Thyroid gland (tissue), 4 donors: ENCODE results near the gene IMP3. TPM values are rescaled to one million over a fixed set of nuclear protein-coding genes. Genes with fewer than 3 reads are reported as not detected.
"Not testable (repeated sequence)": the region's sequence is repeated elsewhere in the genome, so short reads cannot be mapped to it uniquely, and the experiment has no call there.

Source experiments
- DNase-seq, 2 donors: peaks; one replicate each; pipeline ENCODE4 v3.0.0-alpha.2; 2019
- H3K27ac ChIP-seq, 3 donors: fragments of 200-600 bp; sonication (generic); 1 replicate in 2 of 3; 2 replicates in 1 of 3; pipeline ENCODE4 v1.5.1; 2016 to 2019; ENCODE audit warnings: mild to moderate bottlenecking in 1 of 3, moderate library complexity in 1 of 3
- H3K27me3 ChIP-seq: fragments of 200-600 bp; sonication (generic); one replicate; pipeline ENCODE4 v1.5.1; 2019
- H3K36me3 ChIP-seq, 2 donors: fragments of 200-600 bp; sonication (generic); one replicate each; pipeline ENCODE4 v1.5.1; 2016 to 2019
- H3K4me1 ChIP-seq, 2 donors: fragments of 200-600 bp; sonication (generic); one replicate each; pipeline ENCODE4 v1.5.1; 2017 to 2019
- H3K4me3 ChIP-seq, 3 donors: fragments of 200-600 bp; sonication (generic); replicated peaks in 1 of 3; 1 replicate in 2 of 3; 2 replicates in 1 of 3; pipeline ENCODE4 v1.5.1; 2016; ENCODE audit warnings: mild to moderate bottlenecking in 1 of 3
- H3K9me3 ChIP-seq: fragments of 200-600 bp; sonication (generic); one replicate; pipeline ENCODE4 v1.5.1; 2017
- CTCF ChIP-seq, 6 experiments: fragments of 200-600 bp in 3 of 6; fragments of 450-650 bp in 3 of 6; sonication (generic) in 3 of 6; IDR thresholded peaks; one replicate each; pipeline ENCODE4 v1.5.1; 2016 to 2019; ENCODE audit warnings: antibody characterized with exemption in 6 of 6, mild to moderate bottlenecking in 2 of 6, inconsistent platforms in 1 of 6, moderate library complexity in 1 of 6
- POLR2A ChIP-seq, 2 donors: fragments of 450-650 bp; IDR thresholded peaks; one replicate each; pipeline ENCODE4 v1.6.1; 2017; ENCODE audit warnings: antibody characterized with exemption in 2 of 2, mild to moderate bottlenecking in 2 of 2, moderate library complexity in 1 of 2
- WGBS, 2 donors: methylation state at CpG; one replicate each; pipeline ENCODE4 v1.1.5; 2017; 5-methylcytosine and 5-hydroxymethylcytosine counted together
- intact Hi-C: fragments of 100-400 bp; cut with DNase I; formaldehyde crosslinking; loops from one replicate; pipeline ENCODE4 v1.15.1; 2023
- total RNA-seq, 4 donors: library from RNA; depleted of rRNA; stranded (reverse); fragments of >200 nt; gene quantifications; one replicate each; pipeline ENCODE4 v1.2.3, GENCODE V29; 2016

Gene IMP3
- total RNA-seq: 100 to 1,000 TPM in 2 of 4 donors, 10 to 100 TPM in 2; 75.2 to 187 (median 133) TPM

- peak within 1 kb of the TSS; percentile 53 to 94 (median 71) for H3K4me3 ChIP-seq
- 0% methylated on average over 6 to 13 of the region's 83 CpGs for WGBS, 2 donors
Measured at GRCh38 chr15:75639709-75640482, at the start of gene IMP3. IMP3 (minus strand) TSS chr15:75640224; CDS start chr15:75640168, 56 bp downstream.

GRCh38 chr15:75689429-75689828, 49.4 kb upstream of the IMP3 start:
- intact Hi-C loops: loop anchor here (5.0 to 10.0 kb wide), 3 partner anchors 55 to 185 kb away; no protein-coding TSS in a partner anchor
- not testable (repeated sequence) for DNase-seq, H3K27me3 ChIP-seq, H3K27ac ChIP-seq, H3K4me1 ChIP-seq, H3K36me3 ChIP-seq, H3K9me3 ChIP-seq, H3K4me3 ChIP-seq
- WGBS, 2 donors: 91 to 92% methylated on average over 10 to 18 of the region's 20 CpGs

More at GRCh38 chr15:75639709-75640482, at the start of gene IMP3:
- Histone ChIP-seq H3K9me3 (no peaks in the 10 kb centered on the region), H3K27me3 (no peaks in the 10 kb centered on the region), H3K27ac (peak within 1 kb of the TSS; percentile 78 to 94 (median 93)), H3K36me3 (no peaks in the 10 kb centered on the region), H3K4me1 (peaks cover 19 to 36% of the 10 kb centered on the region in 2 donors)
- intact Hi-C loops: loop anchor here (10.0 kb wide), 1 partner anchor 45 kb away; no protein-coding TSS in a partner anchor
- TF ChIP-seq CTCF (IDR thresholded peaks at IDR 0.05) (no peak), POLR2A (IDR thresholded peaks at IDR 0.05) (peak; percentile 81 to 98)
- DNase-seq: peak; percentile 96 to 97

GRCh38 chr15:75688831-75689230, 48.8 kb upstream of the IMP3 start:
- intact Hi-C loops: loop anchor here (5.0 to 10.0 kb wide), 3 partner anchors 54 to 184 kb away; no protein-coding TSS in a partner anchor
- Histone ChIP-seq H3K9me3 (no peaks in the 10 kb centered on the region), H3K27ac (no peak overlapping the region), H3K36me3 (no peaks in the 10 kb centered on the region), H3K4me1 (peaks cover under 1 to 6% of the 10 kb centered on the region in 2 donors), H3K4me3 (no peak overlapping the region), H3K27me3 (no peaks in the 10 kb centered on the region)
- TF ChIP-seq CTCF (IDR thresholded peaks at IDR 0.05) (no peak), POLR2A (IDR thresholded peaks at IDR 0.05) (no peak)
- no peak for DNase-seq
- WGBS, 2 donors: 96 to 98% methylated on average over 10 of the region's 26 CpGs

- H3K4me1 ChIP-seq: peaks cover 4 to 7% of the 10 kb centered on the region in 2 donors
- H3K27ac ChIP-seq: no peak overlapping the region
- no peaks in the 10 kb centered on the region for H3K36me3 ChIP-seq
- intact Hi-C loops: loop anchor here (5.0 to 10.0 kb wide), 3 partner anchors 53 to 183 kb away; no protein-coding TSS in a partner anchor
- no peak overlapping the region for H3K4me3 ChIP-seq
- no peaks in the 10 kb centered on the region for H3K9me3 ChIP-seq
- no peaks in the 10 kb centered on the region for H3K27me3 ChIP-seq
- DNase-seq: no peak
- 95% methylated on average over 7 of the region's 7 CpGs for WGBS, 2 donors
- TF ChIP-seq POLR2A (IDR thresholded peaks at IDR 0.05): no peak
- TF ChIP-seq CTCF (IDR thresholded peaks at IDR 0.05): no peak
Measured at GRCh38 chr15:75688278-75688557, 48.2 kb upstream of the IMP3 start.

- intact Hi-C loops: loop anchor here (5.0 to 10.0 kb wide), 3 partner anchors 53 to 183 kb away; no protein-coding TSS in a partner anchor
- Histone ChIP-seq H3K36me3 (no peaks in the 10 kb centered on the region), H3K9me3 (no peaks in the 10 kb centered on the region), H3K27ac (no peak overlapping the region), H3K27me3 (no peaks in the 10 kb centered on the region), H3K4me3 (no peak overlapping the region), H3K4me1 (peaks cover 4 to 7% of the 10 kb centered on the region in 2 donors)
- TF ChIP-seq CTCF (IDR thresholded peaks at IDR 0.05) (no peak), POLR2A (IDR thresholded peaks at IDR 0.05) (no peak)
- DNase-seq: no peak
- 93 to 96% methylated on average over 24 to 34 of the region's 44 CpGs for WGBS, 2 donors
Measured at GRCh38 chr15:75687486-75688277, 47.7 kb upstream of the IMP3 start.
